Activated T-cell treated with anti-CD3 and anti-CD28 coated beads, Interleukin-2, amount 50 U/mL, for 4 hours (primary cell): ENCODE measurements around the gene WDFY3. TPM values are rescaled to one million over a fixed set of nuclear protein-coding genes. Genes with fewer than 3 reads are reported as not detected.
"Not testable (repeated sequence)": the region's sequence is repeated elsewhere in the genome, so short reads cannot be mapped to it uniquely, and the experiment has no call there.

Source experiments
- ATAC-seq, 2 donors: fragments of 200-7000 bp; cut with Tn5 transposase; one replicate each; pipeline ENCODE4 v1.10.0; 2021
- DNase-seq: peaks from one replicate; pipeline ENCODE4 v3.0.0-alpha.2; 2020
- H3K27me3 Mint-ChIP-seq: one replicate; pipeline ENCODE4 v1.8.0; 2021; ENCODE audit warnings: low read depth, mixed read lengths
- H3K36me3 Mint-ChIP-seq: one replicate; pipeline ENCODE4 v1.8.0; 2022; ENCODE audit warnings: mixed read lengths; ENCODE audit not compliant: insufficient read depth
- H3K4me1 Mint-ChIP-seq: one replicate; pipeline ENCODE4 v1.8.0; 2021; ENCODE audit warnings: low read depth, mixed read lengths
- H3K4me3 Mint-ChIP-seq: one replicate; pipeline ENCODE4 v1.8.0; 2021; ENCODE audit warnings: mild to moderate bottlenecking, moderate library complexity, mixed read lengths
- H3K9me3 Mint-ChIP-seq: one replicate; pipeline ENCODE4 v1.8.0; 2021; ENCODE audit warnings: mixed read lengths
- total RNA-seq, 3 donors: library from RNA; stranded (reverse); gene quantifications; one replicate each; pipeline ENCODE4 v1.2.1, GENCODE V29; 2021

Gene WDFY3
- total RNA-seq, 3 donors from 2014 or later = 0.30 to 0.74 (median 0.30) TPM

DNA sequence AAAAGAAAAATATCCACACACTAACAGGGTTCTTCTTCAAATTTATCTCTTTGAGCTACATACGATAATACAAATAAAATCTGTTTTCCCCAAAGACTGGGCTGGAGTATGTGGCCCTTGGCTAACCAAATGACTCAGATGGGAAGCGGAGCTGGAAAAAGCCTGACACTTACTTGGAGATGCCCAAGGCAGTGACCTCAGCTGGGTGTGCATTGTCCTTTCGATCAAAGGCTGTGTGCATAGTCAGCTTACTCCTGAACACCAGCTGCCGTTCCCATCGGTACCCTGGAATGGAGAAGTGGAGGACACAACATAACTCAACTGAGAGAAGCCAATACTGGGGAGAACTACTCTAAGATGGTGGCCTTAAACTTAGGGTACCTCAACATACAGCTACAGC is 288.5 kb downstream of the WDFY3 start:
- ATAC-seq (no peak), DNase-seq (no peak)
- H3K4me3 Mint-ChIP-seq = no peak overlapping the region
- H3K27me3 Mint-ChIP-seq = no peaks in the 10 kb centered on the region
- no peaks in the 10 kb centered on the region for H3K9me3 Mint-ChIP-seq
- H3K4me1 Mint-ChIP-seq = peaks cover 5% of the 10 kb centered on the region
- H3K36me3 Mint-ChIP-seq = no peaks in the 10 kb centered on the region

DNA sequence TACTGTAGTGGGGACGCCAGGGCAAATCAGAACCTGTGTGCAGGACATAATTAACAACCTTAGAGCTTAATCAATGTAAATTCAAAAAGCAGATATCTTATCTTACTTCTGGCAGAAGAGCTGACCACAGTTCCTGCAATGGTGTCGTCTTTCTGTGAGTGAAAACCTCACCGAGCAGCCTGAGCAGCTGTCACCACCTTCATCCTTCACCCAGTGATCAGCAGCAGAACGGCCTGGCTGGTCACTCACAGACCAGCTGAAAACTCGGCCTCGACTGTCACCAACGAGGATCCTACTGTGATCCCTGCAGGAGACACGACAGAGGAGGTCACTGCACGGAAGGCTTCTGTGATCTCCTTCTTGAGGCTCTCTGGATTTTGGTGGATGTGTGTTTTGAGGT is 289.4 kb downstream of the WDFY3 start:
- H3K27me3 Mint-ChIP-seq = no peaks in the 10 kb centered on the region
- H3K9me3 Mint-ChIP-seq = no peaks in the 10 kb centered on the region
- H3K36me3 Mint-ChIP-seq = no peaks in the 10 kb centered on the region
- peaks cover 5% of the 10 kb centered on the region for H3K4me1 Mint-ChIP-seq
- no peak for DNase-seq
- no peak for ATAC-seq
- no peak overlapping the region for H3K4me3 Mint-ChIP-seq

DNA sequence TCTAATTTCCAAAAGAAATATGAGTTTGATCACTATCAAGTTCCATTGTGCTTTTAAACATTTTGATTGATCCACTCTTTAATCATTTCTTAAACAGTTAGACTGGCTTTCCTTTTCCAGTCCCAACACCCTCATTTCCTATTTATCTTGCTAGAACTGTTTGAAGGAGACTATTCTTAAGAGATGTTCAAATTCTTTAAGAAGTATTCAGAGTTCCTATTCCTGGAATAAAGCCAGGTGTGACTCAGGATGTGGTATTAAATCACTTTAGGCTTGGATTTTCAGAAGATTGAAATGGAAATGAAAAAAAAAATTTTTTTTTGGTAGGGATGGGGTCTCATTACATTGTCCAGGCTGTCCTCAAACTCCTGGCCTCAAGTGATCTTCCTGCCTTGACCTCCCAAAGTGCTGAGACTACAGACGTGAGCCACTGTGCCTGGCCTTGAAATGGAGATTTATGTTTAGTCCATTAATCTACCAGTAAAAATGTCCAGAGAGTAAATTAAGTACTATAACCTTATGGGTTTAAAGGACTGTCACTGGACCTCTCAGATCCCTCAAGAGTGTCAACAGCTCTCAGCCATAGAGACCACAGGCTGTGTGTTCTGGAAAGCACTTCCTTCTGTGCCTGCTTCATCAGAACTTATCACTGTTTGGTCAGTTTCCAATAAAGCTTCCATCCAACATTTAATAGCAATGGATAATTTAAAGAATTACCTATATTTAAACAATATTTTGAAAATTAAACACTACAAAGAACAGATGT is 292.8 kb downstream of the WDFY3 start:
- ATAC-seq (no peak), DNase-seq (no peak)
- H3K9me3 Mint-ChIP-seq = no peaks in the 10 kb centered on the region
- no peaks in the 10 kb centered on the region for H3K4me1 Mint-ChIP-seq
- no peaks in the 10 kb centered on the region for H3K27me3 Mint-ChIP-seq
- H3K36me3 Mint-ChIP-seq = no peaks in the 10 kb centered on the region
- H3K4me3 Mint-ChIP-seq = no peak overlapping the region

DNA sequence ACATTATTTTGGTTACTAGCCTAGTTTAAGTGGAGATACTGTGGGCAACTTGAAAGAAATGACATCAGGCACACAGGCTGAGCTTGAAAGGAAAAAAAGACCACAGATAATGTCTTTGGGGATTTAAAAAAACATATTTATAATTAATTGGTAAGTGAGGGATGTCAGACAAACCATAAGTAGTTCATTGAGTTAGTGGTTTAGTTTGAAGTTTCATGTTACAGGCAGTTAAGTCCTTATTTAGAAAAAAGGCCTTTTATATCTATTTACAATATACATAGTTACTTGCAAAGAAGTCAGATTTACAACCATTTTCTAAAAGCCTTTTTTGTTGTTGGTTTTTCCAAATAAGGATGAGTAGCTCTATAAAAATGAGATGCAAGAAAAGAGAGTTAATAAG is 294.3 kb downstream of the WDFY3 start:
- no peaks in the 10 kb centered on the region for H3K36me3 Mint-ChIP-seq
- no peaks in the 10 kb centered on the region for H3K4me1 Mint-ChIP-seq
- no peak for DNase-seq
- H3K4me3 Mint-ChIP-seq = no peak overlapping the region
- no peaks in the 10 kb centered on the region for H3K9me3 Mint-ChIP-seq
- ATAC-seq = no peak
- H3K27me3 Mint-ChIP-seq = no peaks in the 10 kb centered on the region

DNA sequence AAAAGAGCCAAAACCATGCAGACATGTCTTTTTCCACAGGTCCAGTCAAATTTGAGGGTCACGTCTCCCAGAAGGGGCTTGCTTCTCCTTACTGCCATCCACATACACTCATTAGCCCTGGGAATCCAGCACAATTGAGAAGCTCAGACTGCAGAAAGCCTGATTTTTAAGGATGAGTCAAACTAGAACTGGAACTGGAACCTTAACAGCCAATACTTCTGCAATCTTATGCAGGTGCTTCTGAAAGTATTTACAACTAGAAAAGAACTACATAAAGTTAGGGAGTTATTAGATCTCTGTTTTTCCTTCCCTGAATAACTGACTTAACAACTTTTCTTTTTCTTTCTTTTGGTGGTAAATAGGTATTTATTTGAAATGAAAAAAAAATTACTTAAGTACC is 297.3 kb downstream of the WDFY3 start:
- Mint-ChIP-seq H3K27me3 (no peaks in the 10 kb centered on the region), H3K4me1 (no peaks in the 10 kb centered on the region), H3K36me3 (no peaks in the 10 kb centered on the region), H3K4me3 (no peak overlapping the region), H3K9me3 (no peaks in the 10 kb centered on the region)
- no peak for DNase-seq
- ATAC-seq = no peak

DNA sequence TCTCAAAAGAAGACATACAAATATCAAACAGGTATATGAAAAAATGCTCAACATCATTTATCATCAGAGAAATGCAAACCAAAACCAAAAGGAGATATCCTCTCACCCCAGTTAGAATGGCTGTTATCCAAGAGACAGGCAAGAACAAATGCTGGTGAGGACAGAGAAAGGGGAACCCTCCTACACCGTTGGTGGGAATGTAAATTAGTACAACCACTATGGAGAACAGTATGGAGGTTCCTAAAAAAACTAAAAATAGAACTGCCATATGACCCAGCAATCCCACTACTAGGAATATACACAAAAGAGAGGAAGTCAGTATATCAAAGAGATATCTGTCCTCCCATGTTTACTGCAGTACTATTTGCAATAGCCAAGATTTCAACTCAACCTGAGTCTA is 300.1 kb downstream of the WDFY3 start:
- no peaks in the 10 kb centered on the region for H3K9me3 Mint-ChIP-seq
- ATAC-seq = no peak

DNA sequence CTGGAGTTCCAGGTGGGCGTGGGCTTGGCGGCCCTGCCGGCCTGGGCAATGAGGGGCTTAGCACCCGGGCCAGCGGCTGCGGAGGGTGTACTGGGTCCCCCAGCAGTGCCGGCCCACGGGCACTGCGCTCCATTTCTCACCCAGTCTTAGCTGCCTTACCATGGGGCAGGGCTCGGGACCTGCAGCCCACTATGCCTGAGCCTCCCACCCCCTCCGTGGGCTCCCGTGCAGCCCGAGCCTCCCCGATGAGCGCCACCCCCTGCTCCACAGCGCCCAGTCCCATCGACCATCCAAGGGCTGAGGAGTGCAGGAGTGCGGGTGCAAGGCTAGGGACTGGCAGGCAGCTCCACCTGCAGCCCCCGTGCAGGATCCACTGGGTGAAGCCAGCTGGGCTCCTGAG is 301.7 kb downstream of the WDFY3 start:
- H3K27me3 Mint-ChIP-seq, H3K9me3 Mint-ChIP-seq, ATAC-seq, H3K4me1 Mint-ChIP-seq, DNase-seq, H3K36me3 Mint-ChIP-seq, H3K4me3 Mint-ChIP-seq: not testable (repeated sequence)

More for the DNA sequence above, 300.1 kb downstream of the WDFY3 start:
- DNase-seq = no peak
- no peaks in the 10 kb centered on the region for H3K36me3 Mint-ChIP-seq
- H3K4me1 Mint-ChIP-seq = no peaks in the 10 kb centered on the region
- H3K4me3 Mint-ChIP-seq = no peak overlapping the region
- no peaks in the 10 kb centered on the region for H3K27me3 Mint-ChIP-seq

DNA sequence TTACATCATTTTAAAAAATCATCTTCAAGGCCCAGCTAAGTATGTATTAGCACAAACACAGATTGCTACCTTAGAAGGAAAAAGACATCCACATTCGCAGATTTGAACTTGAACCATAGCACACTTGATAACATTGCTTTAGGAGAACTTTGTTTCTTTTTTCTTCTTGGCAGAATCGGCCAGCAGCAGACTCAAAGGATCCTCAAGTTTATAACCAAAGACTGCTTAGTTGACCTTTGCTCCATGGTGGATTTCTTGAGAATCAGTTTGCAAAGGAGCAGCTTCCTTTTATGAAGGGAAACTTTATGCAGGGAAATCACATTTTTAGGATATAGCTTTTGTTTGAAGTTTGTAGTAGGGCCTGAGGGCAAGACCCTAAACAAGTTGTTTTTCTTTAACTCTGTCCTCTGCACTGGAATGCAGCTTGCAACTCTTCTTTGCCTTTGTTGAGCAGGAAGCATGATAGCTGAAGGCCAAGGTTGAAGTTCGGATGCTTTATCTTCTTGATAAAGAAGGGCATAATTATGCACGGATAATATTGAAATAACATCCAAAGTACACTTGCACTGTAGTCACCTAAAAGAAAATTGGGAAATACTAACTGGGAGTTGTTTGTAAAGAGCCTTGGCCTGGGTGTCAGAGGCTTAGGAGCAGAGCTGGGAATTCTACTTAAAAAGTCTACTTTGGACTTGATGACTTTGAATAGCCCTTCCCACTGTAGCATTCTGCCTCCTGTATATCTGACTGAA is 305.1 kb downstream of the WDFY3 start:
- Mint-ChIP-seq H3K4me3 (no peak overlapping the region), H3K9me3 (peaks cover 8% of the 10 kb centered on the region), H3K36me3 (no peaks in the 10 kb centered on the region), H3K4me1 (no peaks in the 10 kb centered on the region), H3K27me3 (peaks cover 2% of the 10 kb centered on the region)
- no peak for DNase-seq
- no peak for ATAC-seq

DNA sequence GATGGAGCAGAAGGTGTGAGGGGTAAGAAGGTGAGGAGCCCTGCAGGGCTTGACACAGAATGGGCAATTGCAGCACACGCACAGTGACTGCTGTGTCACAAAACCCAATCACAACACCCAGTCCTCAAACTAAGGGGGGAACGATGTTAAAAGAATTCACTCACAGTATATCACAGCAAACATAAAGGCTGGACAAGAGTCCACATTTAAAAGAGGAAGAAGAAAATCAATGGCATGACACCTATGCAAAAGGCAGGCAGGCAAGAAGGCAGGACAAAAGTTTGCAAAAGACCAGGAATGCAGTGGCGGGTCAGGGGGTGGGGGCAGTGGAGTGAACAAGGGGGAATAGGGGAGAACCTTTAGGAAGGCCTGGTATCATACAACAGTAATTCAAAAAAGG is 305.9 kb downstream of the WDFY3 start:
- H3K9me3 Mint-ChIP-seq = peaks cover 12% of the 10 kb centered on the region
- H3K36me3 Mint-ChIP-seq = no peaks in the 10 kb centered on the region
- peaks cover 2% of the 10 kb centered on the region for H3K27me3 Mint-ChIP-seq
- no peak overlapping the region for H3K4me3 Mint-ChIP-seq
- no peaks in the 10 kb centered on the region for H3K4me1 Mint-ChIP-seq
- ATAC-seq (no peak), DNase-seq (no peak)

DNA sequence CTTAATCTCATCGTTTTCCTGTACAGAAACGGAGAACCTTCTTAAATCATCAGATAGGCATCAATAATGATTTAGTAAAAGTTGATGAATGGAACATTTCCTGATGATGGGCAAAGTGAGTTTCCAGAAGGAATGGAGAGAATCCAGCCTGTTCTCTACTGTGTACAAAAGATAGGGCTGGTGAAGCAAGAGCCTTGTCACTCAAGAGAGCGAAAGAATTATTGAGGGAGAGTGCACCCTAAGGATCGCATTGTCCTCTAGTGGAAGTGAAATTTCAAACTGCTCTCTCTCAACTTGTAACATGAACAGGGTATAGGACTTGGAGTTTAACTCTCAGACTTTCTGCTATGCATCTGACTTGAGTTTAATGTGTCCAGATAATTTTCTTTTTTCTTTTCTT is 314.0 kb downstream of the WDFY3 start:
- no peaks in the 10 kb centered on the region for H3K36me3 Mint-ChIP-seq
- no peak overlapping the region for H3K4me3 Mint-ChIP-seq
- no peaks in the 10 kb centered on the region for H3K27me3 Mint-ChIP-seq
- ATAC-seq = no peak
- H3K9me3 Mint-ChIP-seq = peaks cover 8% of the 10 kb centered on the region
- DNase-seq = no peak
- no peaks in the 10 kb centered on the region for H3K4me1 Mint-ChIP-seq

DNA sequence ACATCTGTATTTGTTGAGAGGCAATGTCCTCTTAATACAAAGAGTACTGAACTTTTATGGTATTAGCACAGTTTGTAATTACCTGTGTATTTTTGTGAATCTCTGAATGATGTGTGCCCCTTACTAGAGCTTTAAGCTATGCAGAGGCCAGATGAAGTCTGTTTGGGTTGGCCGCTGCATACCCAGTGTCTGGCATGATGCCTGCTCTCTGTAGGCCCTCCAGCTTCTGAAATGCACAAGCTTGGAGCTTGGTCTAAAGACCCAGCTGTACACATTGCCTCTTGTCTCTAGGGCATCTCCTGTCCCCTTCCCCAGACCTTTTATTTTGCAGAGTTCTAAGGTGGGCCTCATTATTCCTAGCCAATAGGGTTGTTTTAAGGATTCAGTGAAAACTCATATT is 315.0 kb downstream of the WDFY3 start:
- Mint-ChIP-seq H3K4me1 (no peaks in the 10 kb centered on the region), H3K36me3 (no peaks in the 10 kb centered on the region), H3K9me3 (peaks cover 6% of the 10 kb centered on the region), H3K4me3 (no peak overlapping the region), H3K27me3 (no peaks in the 10 kb centered on the region)
- no peak for DNase-seq
- ATAC-seq = no peak

DNA sequence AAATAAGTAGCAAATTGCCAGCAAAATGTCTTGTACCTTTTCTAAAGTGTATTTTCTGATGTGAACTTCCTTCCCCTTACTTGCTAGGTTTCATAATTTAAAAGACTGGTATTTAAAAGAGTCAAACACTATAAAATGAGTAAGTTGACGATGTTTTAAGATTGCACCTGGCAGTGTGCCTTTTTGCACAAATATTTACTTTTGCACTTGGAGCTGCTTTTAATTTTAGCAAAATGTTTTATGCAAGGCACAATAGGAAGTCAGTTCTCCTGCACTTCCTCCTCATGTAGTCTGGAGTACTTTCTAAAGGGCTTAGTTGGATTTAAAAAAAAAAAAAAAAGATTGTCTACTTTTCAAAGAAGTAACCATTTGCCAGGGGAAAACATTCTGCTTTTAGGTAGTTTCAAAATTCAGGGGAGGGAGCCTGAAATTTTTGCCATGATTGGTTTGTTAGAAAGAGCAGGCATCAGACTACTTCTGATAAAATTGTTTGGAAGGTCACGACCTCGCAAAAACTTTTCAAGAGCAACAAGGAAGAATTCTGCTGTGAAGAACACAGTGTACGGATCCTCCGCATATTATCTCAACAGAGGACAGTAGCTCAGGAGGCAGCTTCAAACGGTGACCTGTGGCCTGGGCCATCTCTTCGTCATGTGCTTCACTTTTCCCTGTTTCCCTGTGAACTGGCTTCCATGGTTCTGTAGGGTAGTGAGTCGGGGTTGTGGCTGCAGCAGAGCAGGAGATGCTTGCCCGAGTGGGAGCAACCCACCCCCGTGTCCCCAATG is 317.4 kb downstream of the WDFY3 start:
- Mint-ChIP-seq H3K36me3 (no peaks in the 10 kb centered on the region), H3K4me3 (no peak overlapping the region), H3K27me3 (no peaks in the 10 kb centered on the region), H3K9me3 (no peaks in the 10 kb centered on the region), H3K4me1 (no peaks in the 10 kb centered on the region)
- ATAC-seq (no peak), DNase-seq (no peak)

DNA sequence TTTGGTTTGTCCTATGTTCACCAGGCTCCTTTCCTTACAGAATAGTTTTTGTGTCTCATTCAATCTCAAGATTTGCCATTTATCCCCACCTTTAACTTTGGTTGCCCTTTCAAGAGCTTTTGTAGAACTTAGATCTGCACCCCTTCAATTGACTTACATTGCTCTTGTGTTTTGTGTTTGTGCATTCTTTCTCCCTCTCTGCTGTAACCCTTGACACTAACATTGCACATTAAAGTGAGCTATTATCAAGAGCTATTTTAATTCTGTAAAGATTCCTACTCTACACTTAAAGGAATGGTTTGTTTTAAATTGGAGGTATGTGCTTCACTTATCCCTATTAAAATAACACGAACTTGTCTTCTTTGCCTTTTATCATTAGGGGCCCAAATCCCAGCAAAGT is 318.3 kb downstream of the WDFY3 start:
- H3K4me3 Mint-ChIP-seq = no peak overlapping the region
- no peaks in the 10 kb centered on the region for H3K27me3 Mint-ChIP-seq
- no peaks in the 10 kb centered on the region for H3K36me3 Mint-ChIP-seq
- ATAC-seq = no peak
- no peaks in the 10 kb centered on the region for H3K4me1 Mint-ChIP-seq
- no peak for DNase-seq
- no peaks in the 10 kb centered on the region for H3K9me3 Mint-ChIP-seq

DNA sequence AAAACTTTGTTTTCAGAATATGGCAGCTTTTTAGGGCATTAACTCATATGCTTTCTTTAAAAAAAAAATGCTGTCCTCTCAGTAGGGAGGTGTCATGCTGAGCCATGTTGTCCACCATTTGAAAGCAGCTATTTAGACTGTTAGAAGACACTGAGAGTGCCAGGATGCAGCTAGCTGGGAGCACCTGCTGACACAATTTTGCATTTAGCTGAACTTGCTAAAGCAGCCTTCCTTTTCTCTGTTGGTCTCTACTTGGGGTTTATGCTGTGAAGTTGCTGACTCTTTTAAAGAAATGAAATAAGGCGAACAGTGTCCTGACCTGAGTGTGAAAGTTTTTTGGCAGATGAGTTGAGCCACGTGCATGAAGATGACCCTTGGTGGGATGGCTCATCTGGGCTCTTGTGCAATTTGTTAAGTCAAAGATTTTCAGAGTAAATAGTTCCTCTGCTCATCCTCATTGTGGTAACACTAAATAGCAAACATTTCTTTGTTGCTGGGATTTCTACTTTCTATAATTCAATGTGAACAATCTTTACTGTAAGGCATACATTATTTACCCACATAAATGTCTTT is 319.1 kb downstream of the WDFY3 start:
- Mint-ChIP-seq H3K36me3 (no peaks in the 10 kb centered on the region), H3K9me3 (no peaks in the 10 kb centered on the region), H3K4me1 (no peaks in the 10 kb centered on the region), H3K4me3 (no peak overlapping the region), H3K27me3 (no peaks in the 10 kb centered on the region)
- no peak for DNase-seq
- no peak for ATAC-seq
